ENCODE measurements around the gene MTR. TPM values are rescaled to one million over a fixed set of nuclear protein-coding genes. Genes with fewer than 3 reads are reported as not detected.
A peak's percentile ranks its signal among the peaks of the same experiment; 100 is the strongest.

Gene MTR
- total and polyA plus RNA-seq, 2 experiments from 2014 or later, result 23.9 to 61.7 TPM

- no peaks in the 10 kb centered on the region for H3K9me3 ChIP-seq (ENCODE audit: low read depth)
- H3K27ac ChIP-seq, result peak overlapping the region; percentile 23
- no peak for TF ChIP-seq CTCF (IDR thresholded peaks at IDR 0.05; ENCODE audit: low read depth, low read length)
- no peaks in the 10 kb centered on the region for H3K27me3 ChIP-seq
- H3K36me3 ChIP-seq, result no peaks in the 10 kb centered on the region
- DNase-seq (ENCODE audit: low read depth in 1 of 2, low spot score in 1 of 2), result no peak
- no peak overlapping the region for H3K4me3 ChIP-seq
- peaks cover 5% of the 10 kb centered on the region for H3K4me1 ChIP-seq (ENCODE audit: low read depth)
Measured at GRCh38 chr1:236922190-236922589, 127.1 kb downstream of the MTR start.

- Histone ChIP-seq H3K4me1 (ENCODE audit: low read depth) (peaks cover 5% of the 10 kb centered on the region), H3K27me3 (no peaks in the 10 kb centered on the region), H3K4me3 (no peak overlapping the region), H3K36me3 (no peaks in the 10 kb centered on the region), H3K27ac (no peak overlapping the region), H3K9me3 (ENCODE audit: low read depth) (no peaks in the 10 kb centered on the region)
- TF ChIP-seq CTCF (IDR thresholded peaks at IDR 0.05; ENCODE audit: low read depth, low read length), result no peak
- DNase-seq (ENCODE audit: low read depth in 1 of 2, low spot score in 1 of 2), result no peak
Measured at GRCh38 chr1:236925386-236925785, 130.3 kb downstream of the MTR start.

GRCh38 chr1:236930503-236930902, 135.4 kb downstream of the MTR start:
- peaks cover 8% of the 10 kb centered on the region for H3K4me1 ChIP-seq (ENCODE audit: low read depth)
- no peak overlapping the region for H3K4me3 ChIP-seq
- DNase-seq (ENCODE audit: low read depth in 1 of 2, low spot score in 1 of 2), result no peak
- H3K27ac ChIP-seq, result no peak overlapping the region
- no peak for TF ChIP-seq CTCF (IDR thresholded peaks at IDR 0.05; ENCODE audit: low read depth, low read length)
- no peaks in the 10 kb centered on the region for H3K27me3 ChIP-seq
- H3K9me3 ChIP-seq (ENCODE audit: low read depth), result no peaks in the 10 kb centered on the region
- H3K36me3 ChIP-seq, result no peaks in the 10 kb centered on the region

- H3K4me1 ChIP-seq (ENCODE audit: low read depth), result no peaks in the 10 kb centered on the region
- no peaks in the 10 kb centered on the region for H3K9me3 ChIP-seq (ENCODE audit: low read depth)
- no peaks in the 10 kb centered on the region for H3K36me3 ChIP-seq
- DNase-seq (ENCODE audit: low read depth in 1 of 2, low spot score in 1 of 2), result no peak
- H3K27me3 ChIP-seq, result no peaks in the 10 kb centered on the region
- no peak overlapping the region for H3K27ac ChIP-seq
- TF ChIP-seq CTCF (IDR thresholded peaks at IDR 0.05; ENCODE audit: low read depth, low read length), result no peak
- no peak overlapping the region for H3K4me3 ChIP-seq
Measured at GRCh38 chr1:236938760-236939159, 143.7 kb downstream of the MTR start.

- Histone ChIP-seq H3K9me3 (ENCODE audit: low read depth) (no peaks in the 10 kb centered on the region), H3K4me1 (ENCODE audit: low read depth) (no peaks in the 10 kb centered on the region), H3K36me3 (no peaks in the 10 kb centered on the region), H3K27ac (no peak overlapping the region), H3K4me3 (no peak overlapping the region), H3K27me3 (no peaks in the 10 kb centered on the region)
- TF ChIP-seq CTCF (IDR thresholded peaks at IDR 0.05; ENCODE audit: low read depth, low read length), result no peak
- no peak for DNase-seq (ENCODE audit: low read depth in 1 of 2, low spot score in 1 of 2)
Measured at GRCh38 chr1:236942431-236942830, 147.3 kb downstream of the MTR start.

GRCh38 chr1:236944556-236944955, 149.5 kb downstream of the MTR start:
- Histone ChIP-seq H3K27me3 (no peaks in the 10 kb centered on the region), H3K9me3 (ENCODE audit: low read depth) (no peaks in the 10 kb centered on the region), H3K4me1 (ENCODE audit: low read depth) (peaks cover 6% of the 10 kb centered on the region), H3K36me3 (no peaks in the 10 kb centered on the region), H3K4me3 (no peak overlapping the region), H3K27ac (no peak overlapping the region)
- no peak for TF ChIP-seq CTCF (IDR thresholded peaks at IDR 0.05; ENCODE audit: low read depth, low read length)
- DNase-seq (ENCODE audit: low read depth in 1 of 2, low spot score in 1 of 2), result no peak
